ENCODE measurements around the gene ATP8A2. TPM values are rescaled to one million over a fixed set of nuclear protein-coding genes. Genes with fewer than 3 reads are reported as not detected.

Gene ATP8A2
- total RNA-seq, 1 experiment from 2014 or later = 5.2 TPM

- TF ChIP-seq USF2 (CRISPR knock-in tag; IDR thresholded peaks at IDR 0.05) (peak; percentile 28; the same call in 1 of the 2 replicates), ZNF423 (CRISPR knock-in tag; IDR thresholded peaks at IDR 0.05) (no peak), NR3C1 (CRISPR knock-in tag; conservative IDR thresholded peaks at IDR 0.05; ENCODE audit: low read depth) (peak; percentile 62; the same call in 1 of the 2 replicates), ZNF263 (CRISPR knock-in tag; IDR thresholded peaks at IDR 0.05; ENCODE audit: low read depth) (peak; percentile 46), CDX4 (CRISPR knock-in tag; IDR thresholded peaks at IDR 0.05; ENCODE audit: borderline replicate concordance) (no peak), TEAD4 (CRISPR knock-in tag; IDR thresholded peaks at IDR 0.05) (peak; percentile 59; the same call in 1 of the 2 replicates)
- TF ChIP-seq, protein P1, sequence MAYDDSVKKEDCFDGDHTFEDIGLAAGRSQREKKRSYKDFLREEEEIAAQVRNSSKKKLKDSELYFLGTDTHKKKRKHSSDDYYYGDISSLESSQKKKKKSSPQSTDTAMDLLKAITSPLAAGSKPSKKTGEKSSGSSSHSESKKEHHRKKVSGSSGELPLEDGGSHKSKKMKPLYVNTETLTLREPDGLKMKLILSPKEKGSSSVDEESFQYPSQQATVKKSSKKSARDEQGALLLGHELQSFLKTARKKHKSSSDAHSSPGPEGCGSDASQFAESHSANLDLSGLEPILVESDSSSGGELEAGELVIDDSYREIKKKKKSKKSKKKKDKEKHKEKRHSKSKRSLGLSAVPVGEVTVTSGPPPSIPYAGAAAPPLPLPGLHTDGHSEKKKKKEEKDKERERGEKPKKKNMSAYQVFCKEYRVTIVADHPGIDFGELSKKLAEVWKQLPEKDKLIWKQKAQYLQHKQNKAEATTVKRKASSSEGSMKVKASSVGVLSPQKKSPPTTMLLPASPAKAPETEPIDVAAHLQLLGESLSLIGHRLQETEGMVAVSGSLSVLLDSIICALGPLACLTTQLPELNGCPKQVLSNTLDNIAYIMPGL (CRISPR knock-in tag; IDR thresholded peaks at IDR 0.05) = peak; percentile 89; the same call in 1 of the 2 replicates
- TF ChIP-seq, protein P2, sequence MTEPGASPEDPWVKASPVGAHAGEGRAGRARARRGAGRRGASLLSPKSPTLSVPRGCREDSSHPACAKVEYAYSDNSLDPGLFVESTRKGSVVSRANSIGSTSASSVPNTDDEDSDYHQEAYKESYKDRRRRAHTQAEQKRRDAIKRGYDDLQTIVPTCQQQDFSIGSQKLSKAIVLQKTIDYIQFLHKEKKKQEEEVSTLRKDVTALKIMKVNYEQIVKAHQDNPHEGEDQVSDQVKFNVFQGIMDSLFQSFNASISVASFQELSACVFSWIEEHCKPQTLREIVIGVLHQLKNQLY (CRISPR knock-in tag; IDR thresholded peaks at IDR 0.05) = peak; percentile 93; the same call in 1 of the 2 replicates
These were observed 678.9 kb downstream of the ATP8A2 start (continued) for GRCh38 chr13:26050568-26051230.

DNA sequence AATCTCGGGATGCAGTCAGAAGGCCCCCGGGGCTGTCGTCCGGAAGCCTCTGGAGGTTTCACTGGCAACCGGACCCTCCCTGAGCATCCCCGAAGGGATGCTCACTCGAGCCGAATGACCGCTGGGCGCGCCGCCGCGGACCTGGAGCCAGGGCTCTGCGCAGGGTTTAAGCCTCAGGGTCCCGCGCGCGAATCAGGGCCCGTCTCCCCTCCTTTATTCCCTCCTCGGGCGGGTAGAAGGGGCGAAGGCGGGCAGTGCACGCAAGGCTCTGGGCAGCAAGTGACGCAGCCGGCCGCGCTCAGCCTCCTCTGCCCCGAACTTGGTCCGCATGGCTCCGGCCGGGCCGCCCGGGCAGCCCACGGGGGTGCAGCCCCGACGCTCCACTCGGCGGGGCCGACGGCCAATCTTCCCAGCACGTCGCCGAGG is 679.5 kb downstream of the ATP8A2 start:
- no peaks in the 10 kb centered on the region for H3K9me3 Mint-ChIP-seq
- CTCF ChIA-PET = interaction anchor here (1.0 to 2.4 kb wide), 5 partner anchors 9 to 222 kb away, joined by 3 to 11 read pairs (median 3); no protein-coding TSS in a partner anchor
- ATAC-seq = peak; percentile 11
- peak; percentile 36 for DNase-seq (ENCODE audit: low spot score)
- H3K4me3 Mint-ChIP-seq = peak overlapping the region; percentile 69
- peaks cover 43% of the 10 kb centered on the region for H3K27me3 Mint-ChIP-seq (ENCODE audit: low read depth)
- POLR2A ChIA-PET = interaction anchor here (0.5 to 1.2 kb wide), 6 partner anchors 8 to 694 kb away, joined by 3 to 7 read pairs (median 4); no protein-coding TSS in a partner anchor
- TF ChIP-seq MYBL2 (CRISPR knock-in tag; IDR thresholded peaks at IDR 0.05) = no peak; the same call in 1 of the 2 replicates
- no peak for TF ChIP-seq CBFB (CRISPR knock-in tag; IDR thresholded peaks at IDR 0.05; ENCODE audit: low read depth)
- TF ChIP-seq RELA (CRISPR knock-in tag; IDR thresholded peaks at IDR 0.05; ENCODE audit: borderline replicate concordance) = no peak
- no peak for TF ChIP-seq EMX1 (CRISPR knock-in tag; IDR thresholded peaks at IDR 0.05)
- TF ChIP-seq TCF7 (CRISPR knock-in tag; IDR thresholded peaks at IDR 0.05; ENCODE audit: low read depth) = no peak
- no peak for TF ChIP-seq ZNF263 (CRISPR knock-in tag; IDR thresholded peaks at IDR 0.05; ENCODE audit: low read depth)
- TF ChIP-seq ZNF396 (CRISPR knock-in tag; IDR thresholded peaks at IDR 0.05; ENCODE audit: borderline replicate concordance) = no peak
- TF ChIP-seq, protein P3, sequence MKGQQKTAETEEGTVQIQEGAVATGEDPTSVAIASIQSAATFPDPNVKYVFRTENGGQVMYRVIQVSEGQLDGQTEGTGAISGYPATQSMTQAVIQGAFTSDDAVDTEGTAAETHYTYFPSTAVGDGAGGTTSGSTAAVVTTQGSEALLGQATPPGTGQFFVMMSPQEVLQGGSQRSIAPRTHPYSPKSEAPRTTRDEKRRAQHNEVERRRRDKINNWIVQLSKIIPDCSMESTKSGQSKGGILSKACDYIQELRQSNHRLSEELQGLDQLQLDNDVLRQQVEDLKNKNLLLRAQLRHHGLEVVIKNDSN (CRISPR knock-in tag; IDR thresholded peaks at IDR 0.05) = no peak
- no peak for TF ChIP-seq ZNF423 (CRISPR knock-in tag; IDR thresholded peaks at IDR 0.05)
- TF ChIP-seq, protein P4, sequence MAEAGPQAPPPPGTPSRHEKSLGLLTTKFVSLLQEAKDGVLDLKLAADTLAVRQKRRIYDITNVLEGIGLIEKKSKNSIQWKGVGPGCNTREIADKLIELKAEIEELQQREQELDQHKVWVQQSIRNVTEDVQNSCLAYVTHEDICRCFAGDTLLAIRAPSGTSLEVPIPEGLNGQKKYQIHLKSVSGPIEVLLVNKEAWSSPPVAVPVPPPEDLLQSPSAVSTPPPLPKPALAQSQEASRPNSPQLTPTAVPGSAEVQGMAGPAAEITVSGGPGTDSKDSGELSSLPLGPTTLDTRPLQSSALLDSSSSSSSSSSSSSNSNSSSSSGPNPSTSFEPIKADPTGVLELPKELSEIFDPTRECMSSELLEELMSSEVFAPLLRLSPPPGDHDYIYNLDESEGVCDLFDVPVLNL (CRISPR knock-in tag; IDR thresholded peaks at IDR 0.05; ENCODE audit: borderline replicate concordance, low read depth) = no peak
- TF ChIP-seq ATF1 (CRISPR knock-in tag; IDR thresholded peaks at IDR 0.05) = no peak
- TF ChIP-seq ZNF138 (CRISPR knock-in tag; conservative IDR thresholded peaks at IDR 0.05) = no peak
- TF ChIP-seq NFE2L1 (CRISPR knock-in tag; IDR thresholded peaks at IDR 0.05) = no peak
- no peak for TF ChIP-seq ATF3 (CRISPR knock-in tag; conservative IDR thresholded peaks at IDR 0.05)
- no peak for TF ChIP-seq ZBTB21 (CRISPR knock-in tag; IDR thresholded peaks at IDR 0.05; ENCODE audit: borderline replicate concordance)
- TF ChIP-seq, protein P5, sequence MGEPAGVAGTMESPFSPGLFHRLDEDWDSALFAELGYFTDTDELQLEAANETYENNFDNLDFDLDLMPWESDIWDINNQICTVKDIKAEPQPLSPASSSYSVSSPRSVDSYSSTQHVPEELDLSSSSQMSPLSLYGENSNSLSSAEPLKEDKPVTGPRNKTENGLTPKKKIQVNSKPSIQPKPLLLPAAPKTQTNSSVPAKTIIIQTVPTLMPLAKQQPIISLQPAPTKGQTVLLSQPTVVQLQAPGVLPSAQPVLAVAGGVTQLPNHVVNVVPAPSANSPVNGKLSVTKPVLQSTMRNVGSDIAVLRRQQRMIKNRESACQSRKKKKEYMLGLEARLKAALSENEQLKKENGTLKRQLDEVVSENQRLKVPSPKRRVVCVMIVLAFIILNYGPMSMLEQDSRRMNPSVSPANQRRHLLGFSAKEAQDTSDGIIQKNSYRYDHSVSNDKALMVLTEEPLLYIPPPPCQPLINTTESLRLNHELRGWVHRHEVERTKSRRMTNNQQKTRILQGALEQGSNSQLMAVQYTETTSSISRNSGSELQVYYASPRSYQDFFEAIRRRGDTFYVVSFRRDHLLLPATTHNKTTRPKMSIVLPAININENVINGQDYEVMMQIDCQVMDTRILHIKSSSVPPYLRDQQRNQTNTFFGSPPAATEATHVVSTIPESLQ (CRISPR knock-in tag; IDR thresholded peaks at IDR 0.05) = no peak
- no peak for TF ChIP-seq OVOL2 (CRISPR knock-in tag; IDR thresholded peaks at IDR 0.05; ENCODE audit: borderline replicate concordance)
- H3K27ac Mint-ChIP-seq = no peak overlapping the region
- H3K4me1 Mint-ChIP-seq = peaks cover 18% of the 10 kb centered on the region
- peaks cover 14% of the 10 kb centered on the region for H3K36me3 Mint-ChIP-seq

Measured in WTC11 (cell line).